GM12891 (cell line): ENCODE results near the gene KDM4C.

ENCODE experiments used
- POLR2A ChIP-seq: IDR thresholded peaks from 2 replicates; pipeline ENCODE4 v1.6.1; 2011; ENCODE audit warnings: low read depth, low read length, control low read depth
- POLR2AphosphoS5 ChIP-seq: IDR thresholded peaks from 2 replicates; pipeline ENCODE4 v1.6.1; 2011; ENCODE audit warnings: low read depth, low read length, control low read depth
- SPI1 ChIP-seq: IDR thresholded peaks from 2 replicates; pipeline ENCODE4 v1.6.1; 2011; ENCODE audit warnings: low read depth, low read length, control low read depth
- TAF1 ChIP-seq: IDR thresholded peaks from 2 replicates; pipeline ENCODE4 v1.6.1; 2011; ENCODE audit warnings: low read depth, low read length, control low read depth

DNA sequence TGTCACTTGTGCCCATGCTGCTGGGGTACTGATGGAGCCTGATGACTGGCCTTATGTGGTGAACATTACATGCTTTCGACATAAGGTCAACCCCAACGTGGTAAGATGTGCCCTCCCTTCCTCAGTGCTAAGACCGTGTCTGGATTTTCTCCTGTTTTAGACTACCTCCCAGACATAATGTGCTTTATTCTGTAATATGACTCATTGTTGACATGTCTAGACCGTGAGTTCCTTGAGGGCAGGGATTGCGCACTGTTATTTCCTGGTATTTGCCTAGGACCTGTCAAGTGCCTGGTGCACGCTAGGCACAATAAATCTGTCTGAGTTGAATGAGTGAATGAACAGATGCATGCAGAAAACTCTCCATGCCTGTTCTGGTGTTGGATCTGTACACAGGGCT, 346.0 kb downstream of the KDM4C start:
- no peak for TF ChIP-seq POLR2A
- no peak for TF ChIP-seq SPI1
- no peak for TF ChIP-seq POLR2AphosphoS5
- TF ChIP-seq TAF1, result no peak
